NCI-H526 treated with DMSO at 0.1 percent for 48 hours (cell line): ENCODE measurements around the gene ROR1.

Experiments
- DNase-seq: peaks from one replicate; lab custom pipeline; 2025; lab: John Stamatoyannopoulos, UW

The ROR1 gene

GRCh38 chr1:63936801-63937200, 163.0 kb downstream of the ROR1 start:
- no peak for DNase-seq

DNA sequence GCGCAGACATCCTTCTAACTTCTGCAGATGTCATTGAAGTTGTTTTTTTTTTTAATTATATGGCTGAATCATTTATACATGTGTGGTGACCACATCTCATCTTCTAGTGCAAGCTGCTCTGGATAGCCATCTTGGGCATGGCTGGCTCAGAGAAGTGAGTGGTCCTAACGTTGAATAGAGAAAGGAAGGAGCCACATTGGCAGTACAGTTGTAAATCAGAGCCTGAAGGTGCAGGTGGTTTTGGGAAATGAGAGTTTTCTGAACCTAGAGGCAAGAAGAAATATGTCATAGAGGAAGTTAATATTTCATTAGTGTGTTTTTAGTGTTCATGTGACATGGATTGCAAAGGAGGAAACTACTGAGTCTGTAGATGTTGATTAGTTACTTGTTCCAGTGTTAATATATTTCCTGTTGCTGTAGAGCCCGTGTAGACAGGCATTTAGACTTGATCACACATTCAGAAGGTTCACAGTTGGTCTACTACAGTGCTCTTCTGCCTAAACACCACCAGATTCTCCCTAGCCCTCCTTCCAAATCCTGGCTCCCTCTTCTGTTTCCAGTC, 163.7 kb downstream of the ROR1 start:
- no peak for DNase-seq

DNA sequence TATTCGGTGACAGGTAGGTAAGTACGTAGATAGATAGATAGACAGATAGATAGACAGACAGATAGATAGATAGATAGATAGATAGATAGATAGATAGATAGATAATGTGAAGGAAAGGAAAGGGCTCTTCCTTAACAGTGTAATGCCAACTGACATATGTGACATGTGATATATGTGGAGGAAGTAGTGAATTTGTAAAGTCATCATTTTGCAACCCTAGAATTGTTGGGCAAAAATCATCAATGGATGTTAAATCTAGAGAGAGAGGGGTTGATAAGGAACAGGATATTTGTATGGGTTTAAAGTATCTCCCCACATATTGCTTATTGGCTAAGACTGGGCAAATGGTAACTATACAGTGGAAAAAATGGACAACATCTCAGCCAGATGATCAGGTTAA, 166.6 kb downstream of the ROR1 start:
- DNase-seq = no peak

GRCh38 chr1:63943393-63943792, 169.6 kb downstream of the ROR1 start:
- DNase-seq = no peak

DNA sequence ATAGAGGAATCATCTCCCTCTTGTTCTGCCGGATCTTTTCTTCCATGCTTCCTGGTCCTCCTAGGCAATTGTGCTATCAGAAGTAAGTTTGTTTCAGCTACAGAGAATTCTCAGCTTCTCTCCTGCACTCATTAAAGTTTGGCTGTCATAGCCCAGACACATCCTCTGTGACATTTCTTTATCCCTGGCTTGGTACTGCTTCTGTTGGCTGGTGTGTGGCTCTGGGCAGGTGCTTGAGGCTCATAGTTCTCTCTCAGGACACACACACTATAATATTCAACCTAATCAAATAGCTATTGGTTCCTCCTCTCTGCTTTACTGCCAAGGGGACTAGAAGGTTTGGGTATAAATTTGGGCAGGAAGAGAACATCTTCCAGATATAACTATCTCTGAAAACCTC, 172.1 kb downstream of the ROR1 start:
- no peak for DNase-seq

DNA sequence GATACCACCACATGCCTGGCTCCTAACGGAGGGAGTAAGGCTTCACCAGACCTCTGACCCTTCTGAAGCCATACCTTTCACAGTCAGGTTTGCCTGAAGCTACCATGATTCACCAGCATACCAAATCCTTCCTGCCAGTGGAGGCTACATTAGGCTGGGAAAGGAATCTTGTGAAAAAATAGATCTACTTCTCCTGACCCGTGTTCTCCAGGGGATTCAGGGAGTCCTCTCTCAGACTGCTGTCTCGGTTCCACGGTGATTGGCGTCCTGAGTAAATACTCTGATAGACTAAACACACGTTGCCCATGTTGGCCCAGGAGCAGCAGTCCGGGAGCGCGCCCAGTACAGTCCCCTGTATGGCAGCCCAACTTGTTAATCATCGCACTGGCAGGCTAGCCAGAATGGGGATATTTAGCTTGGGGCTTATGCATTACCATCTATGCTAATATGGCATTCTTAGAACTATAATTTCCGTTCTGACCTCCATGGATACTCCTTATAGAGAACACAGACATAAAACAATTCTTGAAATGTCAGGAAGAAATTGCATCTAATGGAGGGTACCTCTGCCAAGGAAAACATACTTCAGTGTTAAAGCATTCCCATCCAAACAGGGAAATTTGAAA, 173.2 kb downstream of the ROR1 start:
- no peak for DNase-seq

DNA sequence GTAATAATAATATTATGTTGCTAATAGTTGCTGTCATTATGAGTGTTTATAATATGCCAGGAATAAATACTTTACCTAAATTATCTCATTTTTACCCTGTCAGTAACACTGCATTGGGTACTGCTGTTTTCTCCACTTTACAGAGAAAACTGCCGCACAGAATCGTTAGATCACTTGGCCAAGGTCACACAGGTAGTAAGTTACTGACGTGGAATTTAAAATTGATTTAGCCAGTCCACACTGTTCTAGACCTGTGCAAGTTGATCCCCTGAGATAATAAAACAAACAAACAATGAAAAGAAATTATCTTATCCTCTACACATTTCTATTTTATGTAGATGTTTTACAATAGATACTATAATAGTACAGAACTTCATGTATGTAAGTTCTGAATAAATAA, 174.1 kb downstream of the ROR1 start:
- no peak for DNase-seq

GRCh38 chr1:63950023-63950422, 176.2 kb downstream of the ROR1 start:
- DNase-seq = no peak

DNA sequence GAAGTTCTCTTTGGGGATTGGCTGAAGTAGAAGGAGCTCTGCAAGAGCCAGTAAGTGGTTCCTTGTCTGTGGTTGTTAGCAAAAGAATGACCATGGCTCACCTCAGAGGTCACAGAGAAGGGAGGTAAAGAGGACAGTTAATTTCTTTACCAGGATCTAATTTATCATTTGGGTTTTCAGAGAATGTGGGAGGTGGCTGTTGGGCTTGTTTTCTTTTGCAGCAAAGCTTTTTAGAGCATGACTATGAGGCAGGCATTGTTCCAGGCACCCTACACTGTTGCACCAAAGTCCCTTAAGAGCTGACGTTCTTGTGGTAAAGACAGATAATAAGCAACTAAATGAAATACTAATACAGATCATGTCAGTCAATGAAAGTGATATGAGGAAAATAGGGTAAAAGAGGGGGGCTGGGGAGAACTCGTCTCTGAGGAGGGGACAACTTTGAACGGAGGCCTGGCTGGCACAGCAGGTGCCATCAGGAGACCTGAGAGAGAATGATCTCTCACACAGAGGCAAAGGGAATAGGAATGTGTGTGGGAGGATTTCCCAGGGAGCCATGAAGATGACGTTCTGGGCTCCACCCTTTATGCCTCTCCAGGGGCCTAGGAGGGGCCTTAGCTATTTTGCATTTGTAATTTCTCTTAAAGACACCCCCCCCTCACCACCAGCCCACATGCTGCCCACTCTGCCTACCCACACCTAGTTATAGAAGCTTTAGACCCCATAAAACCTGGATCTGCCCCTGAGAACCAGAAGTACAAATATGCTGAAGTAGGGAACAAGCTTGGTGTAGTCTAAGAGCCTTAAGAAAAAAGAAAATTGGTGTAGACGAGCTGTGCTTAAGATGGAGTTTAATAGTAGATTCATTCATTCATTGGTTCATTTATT, 177.5 kb downstream of the ROR1 start:
- DNase-seq = no peak

DNA sequence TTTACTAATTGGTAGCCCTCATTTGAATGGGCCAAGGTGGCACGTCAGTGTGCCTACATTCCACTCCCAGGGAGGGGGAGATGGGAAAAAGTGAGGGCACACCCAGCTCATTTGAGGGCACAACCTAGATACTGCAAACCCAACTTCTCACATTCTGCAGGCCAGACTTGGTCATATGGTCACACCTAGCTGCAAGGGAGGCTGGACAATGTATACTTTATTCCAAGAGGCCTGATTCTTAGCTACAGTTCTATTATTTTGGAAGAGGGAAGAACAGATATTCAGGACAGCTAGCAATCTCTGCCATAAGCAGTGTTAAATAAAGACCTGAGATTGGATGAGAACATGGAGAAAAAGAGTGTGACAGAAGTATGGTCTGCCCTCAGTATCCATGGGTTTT, 180.4 kb downstream of the ROR1 start:
- DNase-seq = no peak

DNA sequence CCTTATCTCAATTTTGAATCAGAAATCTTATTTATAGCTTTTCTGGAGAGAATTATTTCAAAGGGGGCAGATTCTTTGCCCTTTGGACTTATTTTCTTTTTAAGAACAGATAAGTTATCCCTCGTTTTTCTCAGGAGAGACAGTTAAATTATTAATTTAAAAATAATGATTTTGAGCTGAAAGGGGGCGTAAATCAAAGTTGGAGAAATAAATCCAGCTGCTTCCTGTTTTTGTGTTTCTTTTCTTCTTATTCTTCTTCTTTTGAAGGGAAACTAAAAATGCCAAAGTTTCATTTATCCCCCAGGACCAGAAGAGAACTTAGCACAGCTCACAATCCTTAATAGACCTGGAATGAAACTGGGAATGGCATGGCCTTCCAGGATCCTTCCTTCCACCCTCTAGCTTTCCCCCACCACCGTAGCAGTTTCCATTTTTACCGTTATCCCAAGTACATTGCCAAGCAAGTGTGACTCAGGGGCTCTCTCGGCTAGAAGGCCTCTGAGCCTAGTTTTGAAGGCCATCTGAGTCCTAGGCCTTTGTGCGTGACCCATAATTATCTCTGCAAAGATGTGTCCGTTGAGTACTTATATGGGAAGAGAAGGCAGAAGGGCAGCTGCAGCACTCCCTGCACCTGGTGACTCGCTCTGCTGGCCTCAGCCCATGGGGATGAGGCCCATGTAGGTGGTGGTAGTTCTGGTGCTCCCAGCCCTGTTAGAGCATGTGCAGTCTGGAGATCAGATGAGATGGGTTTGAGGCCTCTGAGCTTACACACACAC, 181.7 kb downstream of the ROR1 start:
- no peak for DNase-seq

GRCh38 chr1:63958556-63958955, 184.7 kb downstream of the ROR1 start:
- no peak for DNase-seq

DNA sequence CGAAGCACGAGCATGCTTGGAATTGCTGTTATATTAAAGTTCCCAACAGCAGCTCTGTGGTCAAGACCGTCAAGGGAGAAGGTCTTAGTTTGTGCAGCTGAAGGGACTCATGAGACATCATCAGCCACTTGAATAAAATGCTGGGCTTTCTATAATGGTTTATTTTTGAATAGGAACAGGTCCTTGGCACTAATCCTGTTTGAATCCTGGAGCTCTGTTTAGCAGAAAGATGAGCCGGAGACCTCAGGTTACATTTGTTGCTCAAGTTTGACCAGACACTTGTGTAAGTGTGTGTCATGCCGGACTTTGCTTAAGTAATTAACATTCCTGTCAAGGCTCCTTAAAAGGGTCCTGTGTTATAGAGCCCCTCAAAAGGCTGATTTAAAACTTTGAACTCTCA, 186.5 kb downstream of the ROR1 start:
- no peak for DNase-seq

- no peak for DNase-seq
Measured at GRCh38 chr1:63966016-63966415, 192.2 kb downstream of the ROR1 start.

GRCh38 chr1:63967901-63968300, 194.1 kb downstream of the ROR1 start:
- no peak for DNase-seq

GRCh38 chr1:63968663-63969440, 195.0 kb downstream of the ROR1 start:
- no peak for DNase-seq

DNA sequence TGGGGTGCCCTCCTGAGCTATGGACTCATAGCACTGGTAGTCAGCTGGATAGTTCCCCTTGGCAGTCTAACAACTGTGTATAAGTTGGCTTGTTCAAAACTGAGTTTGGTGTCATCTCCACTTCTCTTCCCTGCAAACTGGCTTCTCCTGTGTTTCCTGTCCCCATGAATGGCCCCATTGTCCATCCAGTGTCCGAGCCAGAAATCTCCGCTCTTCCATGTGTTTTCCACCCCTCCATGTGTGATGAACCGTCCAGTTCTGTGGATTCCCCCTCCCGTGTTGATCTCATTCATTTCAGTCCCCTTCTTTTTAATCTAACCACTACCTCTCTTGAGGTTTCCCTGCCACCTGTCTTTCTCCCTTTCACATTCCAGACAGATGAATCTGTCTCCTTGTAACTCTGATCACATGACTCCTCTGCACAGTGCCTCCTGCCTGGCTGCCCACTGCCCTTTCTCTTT, 195.7 kb downstream of the ROR1 start:
- no peak for DNase-seq

DNA sequence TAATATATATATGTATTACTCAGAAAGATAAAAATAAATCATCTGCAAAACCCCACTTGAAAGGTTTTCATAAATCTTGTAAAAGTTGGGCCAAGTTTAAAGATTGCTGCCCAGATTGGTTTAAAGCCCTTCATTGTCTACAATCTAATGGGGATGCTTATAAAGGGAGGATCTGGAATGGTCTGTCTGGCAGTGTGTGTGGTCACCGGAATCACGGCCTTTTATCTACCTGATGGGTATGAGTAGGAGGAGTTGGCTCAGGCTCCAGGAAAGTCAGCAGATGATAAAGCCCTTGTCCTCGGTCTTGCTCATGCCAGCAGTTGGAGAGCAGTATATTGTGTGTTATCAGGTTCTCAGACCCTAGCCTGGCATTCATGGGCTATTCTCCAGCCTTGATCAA, 197.7 kb downstream of the ROR1 start:
- no peak for DNase-seq

GRCh38 chr1:63973005-63973419, 199.2 kb downstream of the ROR1 start:
- DNase-seq = no peak

GRCh38 chr1:63974966-63975365, 201.1 kb downstream of the ROR1 start:
- no peak for DNase-seq

GRCh38 chr1:63975481-63975880, 201.7 kb downstream of the ROR1 start:
- no peak for DNase-seq

DNA sequence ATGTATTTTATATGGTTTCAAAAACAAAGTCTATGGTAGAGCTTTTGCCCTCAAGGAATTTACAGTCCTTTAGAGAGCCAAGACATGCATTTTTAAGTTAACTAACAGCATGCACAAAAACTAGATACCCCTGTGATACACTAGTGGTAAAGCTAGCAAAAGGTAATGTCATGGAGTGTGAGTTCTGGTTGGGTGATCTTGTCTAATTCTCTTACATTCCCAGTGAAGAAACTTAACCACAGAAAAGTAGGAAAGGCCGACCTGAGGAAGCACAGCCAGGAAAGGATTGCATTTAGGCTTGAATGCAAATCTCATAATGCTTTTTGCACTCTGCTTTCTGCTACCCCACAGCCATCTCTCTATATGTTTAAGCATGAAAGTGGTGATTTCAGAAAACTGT, 202.2 kb downstream of the ROR1 start:
- no peak for DNase-seq
